Sigmoid colon (tissue), 7 donors: Measurements from ENCODE around the gene AKAP8. TPM values are rescaled to one million over a fixed set of nuclear protein-coding genes. Genes with fewer than 3 reads are reported as not detected.

Source experiments
- DNase-seq: peaks from one replicate; pipeline ENCODE4 v3.0.0-alpha.2; 2019
- H3K27ac ChIP-seq, 4 donors: fragments of 200-600 bp; sonication (generic); one replicate each; pipeline ENCODE4 v1.5.1; 2016 to 2019; ENCODE audit warnings: mild to moderate bottlenecking in 1 of 4
- H3K27me3 ChIP-seq, 3 donors: fragments of 200-600 bp; sonication (generic); one replicate each; pipeline ENCODE4 v1.5.1; 2019; ENCODE audit warnings: mild to moderate bottlenecking in 1 of 3
- H3K36me3 ChIP-seq, 4 donors: fragments of 200-600 bp; sonication (generic); one replicate each; pipeline ENCODE4 v1.5.1; 2016 to 2019
- H3K4me1 ChIP-seq, 4 donors: fragments of 200-600 bp; sonication (generic); one replicate each; pipeline ENCODE4 v1.5.1; 2017 to 2019
- H3K4me3 ChIP-seq, 4 donors: fragments of 200-600 bp; sonication (generic); one replicate each; pipeline ENCODE4 v1.5.1; 2017 to 2019; ENCODE audit warnings: mild to moderate bottlenecking in 2 of 4, moderate library complexity in 1 of 4
- H3K9me3 ChIP-seq, 4 donors: fragments of 200-600 bp in 3 of 4; sonication (generic) in 3 of 4; one replicate each; pipeline versions ENCODE4 v1.5.1 to v1.6.1; 2013 to 2019
- EP300 ChIP-seq, 4 donors: sonication (generic); formaldehyde crosslinking; IDR thresholded peaks; one replicate each; pipeline ENCODE4 v1.6.1; 2017; ENCODE audit warnings: antibody characterized with exemption in 4 of 4
- POLR2A ChIP-seq, 2 donors: fragments of 450-650 bp; IDR thresholded peaks; one replicate each; pipeline ENCODE4 v1.6.1; 2016; ENCODE audit warnings: antibody characterized with exemption in 2 of 2, mild to moderate bottlenecking in 2 of 2, moderate library complexity in 2 of 2
- POLR2AphosphoS5 ChIP-seq, 4 donors: sonication (generic); formaldehyde crosslinking; IDR thresholded peaks; one replicate each; pipeline ENCODE4 v1.6.1; 2017; ENCODE audit warnings: antibody characterized with exemption in 4 of 4
- WGBS, 2 donors: extraction: QIAGEN DNeasy Blood & Tissue Kit; methylation state at CpG; one replicate each; pipeline ENCODE4 v1.1.7; 2013; 5-methylcytosine and 5-hydroxymethylcytosine counted together
- intact Hi-C: fragments of 100-400 bp; cut with DNase I; formaldehyde crosslinking; loops from one replicate; pipeline ENCODE4 v1.15.1; 2023
- polyA plus RNA-seq, 3 donors: library from polyadenylated mRNA; stranded (reverse); fragments of 200-250 nt; gene quantifications; one replicate each; pipeline ENCODE4 v1.2.3, GENCODE V29; 2013
- total RNA-seq, 4 donors: library from RNA; depleted of rRNA; stranded (reverse); fragments of >200 nt; gene quantifications; one replicate each; pipeline ENCODE4 v1.1.0, GENCODE V29; 2016
- TF ChIP-seq, protein P1 (sequence below), 4 experiments: fragments of 450-650 bp in 3 of 4; fragments of 200-600 bp in 1 of 4; IDR thresholded peaks; one replicate each; pipeline ENCODE4 v1.5.1; 2016 to 2019; ENCODE audit warnings: antibody characterized with exemption in 4 of 4, mild to moderate bottlenecking in 3 of 4, moderate library complexity in 2 of 4
- donor health status: healthy with polysubstance abuse.
- donor health status: Bipolar disorder and iron deficiency.
- donor health status: healthy.

Gene AKAP8
- total and polyA plus RNA-seq, 7 donors: 11.4 to 43.8 (median 19.8) TPM

- Histone ChIP-seq H3K27me3 (no peaks in the 10 kb centered on the region), H3K4me3 (no peak overlapping the region), H3K27ac (peak overlapping the region in 3 of 4 donors; percentile 53 to 68 (median 62)), H3K36me3 (no peaks in the 10 kb centered on the region), H3K9me3 (no peaks in the 10 kb centered on the region), H3K4me1 (peaks cover 0 to 98% (median 87%) of the 10 kb centered on the region in 4 donors)
- DNase-seq: no peak
- TF ChIP-seq EP300 (IDR thresholded peaks at IDR 0.05) (no peak), POLR2A (IDR thresholded peaks at IDR 0.05) (no peak), POLR2AphosphoS5 (IDR thresholded peaks at IDR 0.05) (no peak)
- TF ChIP-seq, protein P1, sequence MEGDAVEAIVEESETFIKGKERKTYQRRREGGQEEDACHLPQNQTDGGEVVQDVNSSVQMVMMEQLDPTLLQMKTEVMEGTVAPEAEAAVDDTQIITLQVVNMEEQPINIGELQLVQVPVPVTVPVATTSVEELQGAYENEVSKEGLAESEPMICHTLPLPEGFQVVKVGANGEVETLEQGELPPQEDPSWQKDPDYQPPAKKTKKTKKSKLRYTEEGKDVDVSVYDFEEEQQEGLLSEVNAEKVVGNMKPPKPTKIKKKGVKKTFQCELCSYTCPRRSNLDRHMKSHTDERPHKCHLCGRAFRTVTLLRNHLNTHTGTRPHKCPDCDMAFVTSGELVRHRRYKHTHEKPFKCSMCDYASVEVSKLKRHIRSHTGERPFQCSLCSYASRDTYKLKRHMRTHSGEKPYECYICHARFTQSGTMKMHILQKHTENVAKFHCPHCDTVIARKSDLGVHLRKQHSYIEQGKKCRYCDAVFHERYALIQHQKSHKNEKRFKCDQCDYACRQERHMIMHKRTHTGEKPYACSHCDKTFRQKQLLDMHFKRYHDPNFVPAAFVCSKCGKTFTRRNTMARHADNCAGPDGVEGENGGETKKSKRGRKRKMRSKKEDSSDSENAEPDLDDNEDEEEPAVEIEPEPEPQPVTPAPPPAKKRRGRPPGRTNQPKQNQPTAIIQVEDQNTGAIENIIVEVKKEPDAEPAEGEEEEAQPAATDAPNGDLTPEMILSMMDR (IDR thresholded peaks at IDR 0.05): no peak
- intact Hi-C loops: no loop called here
- 53 to 89% methylated on average over 2 of the region's 2 CpGs for WGBS, 2 donors
Observed at GRCh38 chr19:15316498-15316897, 63.1 kb downstream of the AKAP8 start.

DNA sequence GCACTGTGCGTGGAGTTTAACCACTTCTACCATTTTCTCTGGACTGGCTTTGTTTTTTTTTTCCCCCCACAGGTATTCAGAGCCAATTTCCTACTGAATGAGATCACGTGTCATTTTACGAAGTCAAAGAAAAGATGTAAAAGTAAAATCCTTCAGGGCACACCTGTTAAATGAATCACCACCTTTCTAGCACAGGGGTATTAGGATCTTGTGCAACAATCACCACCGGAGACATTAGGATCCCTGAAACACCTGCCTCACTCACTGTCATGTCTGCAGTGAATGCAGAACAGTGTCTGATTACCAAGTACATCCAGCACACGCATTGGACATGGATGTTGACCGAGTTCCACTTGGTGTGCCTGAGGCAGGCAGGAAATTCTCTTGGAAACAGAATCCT lies 64.5 kb downstream of the AKAP8 start:
- H3K27me3 ChIP-seq: no peaks in the 10 kb centered on the region
- TF ChIP-seq, protein P1 (IDR thresholded peaks at IDR 0.05): no peak
- TF ChIP-seq POLR2A (IDR thresholded peaks at IDR 0.05) (no peak), POLR2AphosphoS5 (IDR thresholded peaks at IDR 0.05) (no peak), EP300 (IDR thresholded peaks at IDR 0.05) (no peak)
- DNase-seq: no peak
- H3K4me1 ChIP-seq: peaks cover 0 to 96% (median 83%) of the 10 kb centered on the region in 4 donors
- no peak overlapping the region for H3K4me3 ChIP-seq
- intact Hi-C loops: no loop called here
- 71 to 84% methylated on average over 6 of the region's 6 CpGs for WGBS, 2 donors
- peak overlapping the region in 1 of 4 donors; percentile 16 for H3K27ac ChIP-seq
- no peaks in the 10 kb centered on the region for H3K36me3 ChIP-seq
- H3K9me3 ChIP-seq: no peaks in the 10 kb centered on the region

DNA sequence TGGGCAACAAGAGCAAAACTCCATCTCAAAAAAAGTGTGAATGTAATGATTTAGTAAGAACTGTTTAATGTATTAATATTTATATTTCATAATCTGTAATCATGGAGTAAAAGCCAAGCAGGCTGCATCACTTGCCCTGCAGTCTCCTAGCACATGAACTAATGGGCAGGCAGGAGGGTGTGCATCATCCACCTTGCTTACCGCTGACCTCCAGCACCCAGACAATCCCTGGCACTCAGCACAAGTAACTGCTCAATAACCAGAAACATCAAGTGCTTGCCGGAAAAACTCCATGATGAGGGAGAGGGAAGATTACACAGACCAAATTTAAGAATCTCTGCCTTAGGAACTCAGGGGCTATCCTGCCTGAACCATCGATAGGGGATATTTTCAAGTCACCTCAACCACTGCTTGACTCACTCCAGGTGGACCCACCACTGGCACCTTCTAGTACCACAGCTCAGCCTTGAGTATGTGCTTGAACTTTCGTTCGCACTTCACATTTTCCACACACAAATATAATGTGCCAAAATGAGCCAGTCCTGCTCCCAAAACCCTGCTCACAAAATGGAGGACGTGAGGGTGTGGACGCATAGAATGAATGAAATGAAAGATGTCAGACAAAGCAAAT lies 65.8 kb downstream of the AKAP8 start:
- H3K4me3 ChIP-seq: no peak overlapping the region
- H3K4me1 ChIP-seq: peaks cover 0 to 92% (median 81%) of the 10 kb centered on the region in 4 donors
- DNase-seq: peak; percentile 21
- no peaks in the 10 kb centered on the region for H3K27me3 ChIP-seq
- H3K27ac ChIP-seq: peak overlapping the region in 1 of 4 donors; percentile 16
- no peaks in the 10 kb centered on the region for H3K36me3 ChIP-seq
- TF ChIP-seq POLR2A (IDR thresholded peaks at IDR 0.05) (no peak), EP300 (IDR thresholded peaks at IDR 0.05) (no peak), POLR2AphosphoS5 (IDR thresholded peaks at IDR 0.05) (no peak)
- TF ChIP-seq, protein P1 (IDR thresholded peaks at IDR 0.05): no peak
- WGBS, 2 donors: 82 to 87% methylated on average over 7 of the region's 7 CpGs
- no peaks in the 10 kb centered on the region for H3K9me3 ChIP-seq
- intact Hi-C loops: no loop called here

DNA sequence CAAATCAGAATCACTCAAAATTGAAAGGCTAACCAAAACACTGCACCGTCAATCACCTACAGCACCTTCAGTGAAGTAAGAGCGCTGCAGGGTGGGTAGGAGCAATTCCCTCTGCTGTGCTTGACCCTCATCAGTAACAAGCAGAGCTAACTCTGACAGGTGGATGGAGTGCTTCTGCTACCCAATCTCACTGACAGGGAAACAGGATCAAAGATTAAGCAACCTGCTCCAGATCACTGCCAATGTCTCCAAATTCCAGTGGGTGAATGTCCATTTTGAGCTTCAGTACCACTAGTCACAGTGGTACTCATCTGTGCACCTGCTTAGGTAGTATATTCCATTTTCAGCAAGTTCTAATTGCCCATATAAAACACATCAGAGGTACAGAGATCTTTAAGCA lies 72.4 kb downstream of the AKAP8 start:
- intact Hi-C loops: no loop called here
- Histone ChIP-seq H3K27me3 (no peaks in the 10 kb centered on the region), H3K4me1 (peaks cover 0 to 86% (median 67%) of the 10 kb centered on the region in 4 donors), H3K27ac (no peak overlapping the region), H3K4me3 (no peak overlapping the region), H3K36me3 (no peaks in the 10 kb centered on the region), H3K9me3 (no peaks in the 10 kb centered on the region)
- no peak for TF ChIP-seq POLR2A (IDR thresholded peaks at IDR 0.05)
- TF ChIP-seq, protein P1 (IDR thresholded peaks at IDR 0.05): no peak
- no peak for TF ChIP-seq EP300 (IDR thresholded peaks at IDR 0.05)
- TF ChIP-seq POLR2AphosphoS5 (IDR thresholded peaks at IDR 0.05): no peak
- DNase-seq: no peak
- 94 to 96% methylated on average over 2 of the region's 2 CpGs for whole genome bisulfite sequencing, 2 donors
